Ishikawa (cell line): ENCODE results near the gene GALNT2.

Source experiments
- CEBPB ChIP-seq: IDR thresholded peaks from 2 replicates; pipeline ENCODE4 v1.6.1; 2012
- CREB1 ChIP-seq: IDR thresholded peaks from 2 replicates; pipeline ENCODE4 v1.6.1; 2012; ENCODE audit warnings: low read depth
- EGR1 ChIP-seq: IDR thresholded peaks from 2 replicates; pipeline ENCODE4 v1.6.1; 2012
- EP300 ChIP-seq: IDR thresholded peaks from 2 replicates; pipeline ENCODE4 v1.6.1; 2012; ENCODE audit warnings: borderline replicate concordance
- FOXM1 ChIP-seq: IDR thresholded peaks from 2 replicates; pipeline ENCODE4 v1.6.1; 2012; ENCODE audit warnings: low read depth, borderline replicate concordance
- RAD21 ChIP-seq: IDR thresholded peaks from 2 replicates; pipeline ENCODE4 v1.6.1; 2012; ENCODE audit warnings: low read depth
- TAF1 ChIP-seq: IDR thresholded peaks from 2 replicates; pipeline ENCODE4 v1.6.1; 2012; ENCODE audit warnings: low read depth, mild to moderate bottlenecking
- TCF12 ChIP-seq: IDR thresholded peaks from 2 replicates; pipeline ENCODE4 v1.6.1; 2012; ENCODE audit warnings: low read depth
- TEAD4 ChIP-seq: IDR thresholded peaks from 2 replicates; pipeline ENCODE4 v1.6.1; 2012
- YY1 ChIP-seq: IDR thresholded peaks from 2 replicates; pipeline ENCODE4 v1.6.1; 2012; ENCODE audit warnings: low read depth
- TF ChIP-seq, protein P1 (sequence below): IDR thresholded peaks from 2 replicates; pipeline ENCODE4 v1.6.1; 2012
- TF ChIP-seq, protein P2 (sequence below): IDR thresholded peaks from 2 replicates; pipeline ENCODE4 v1.6.1; 2012; ENCODE audit warnings: low read depth, mild to moderate bottlenecking

DNA sequence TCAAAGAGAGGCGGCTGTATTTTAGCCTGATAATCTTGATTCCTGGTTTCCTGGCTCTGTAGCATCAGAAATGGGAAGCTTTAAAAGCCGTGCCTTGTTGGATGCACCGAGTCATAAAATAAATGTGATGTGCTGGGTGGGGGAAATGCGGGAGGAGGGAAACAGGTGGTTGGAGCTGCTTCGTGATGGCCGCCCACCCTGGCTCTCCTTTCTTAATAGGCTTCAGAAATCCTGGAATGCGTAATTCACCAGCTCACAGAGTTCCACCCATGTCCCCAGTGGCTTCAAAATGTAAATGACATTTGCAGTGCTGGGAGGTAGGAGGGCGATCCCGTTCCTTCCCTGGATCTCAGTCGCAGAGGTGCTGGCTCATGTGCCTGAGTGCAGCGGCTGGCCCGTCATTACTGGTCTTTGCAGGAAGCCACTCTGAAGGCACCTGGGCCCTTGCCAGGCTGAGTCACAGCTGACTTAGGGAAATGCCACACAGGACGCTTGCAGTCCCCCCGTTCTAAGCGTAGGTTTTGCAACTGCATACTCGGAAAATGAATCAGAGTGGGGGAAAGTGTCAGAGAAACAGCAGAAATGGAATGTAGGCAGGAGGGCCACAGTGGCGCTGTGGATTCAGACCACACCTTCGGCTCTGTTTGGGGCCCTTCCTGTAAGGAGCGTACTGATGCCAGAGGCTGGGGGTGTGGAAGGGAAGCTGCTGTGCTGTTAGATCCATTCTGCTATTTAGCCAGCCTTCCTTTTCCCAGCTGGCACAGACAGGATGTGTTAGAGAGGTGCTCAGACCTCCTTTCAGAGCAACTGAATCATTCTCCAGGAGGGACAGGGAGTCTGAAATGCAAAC lies 37.6 kb downstream of the GALNT2 start:
- TF ChIP-seq TAF1 (0 out of 2 replicates have a peak, but pooled peaks have one; percentile 41), CREB1 (no peak), TEAD4 (peak; percentile 95), EP300 (peak; percentile 81), YY1 (peak; percentile 14; the same call in 1 of the 2 replicates), FOXM1 (no peak), TCF12 (peak; percentile 84), RAD21 (0 out of 2 replicates have a peak, but pooled peaks have one; percentile 12), CEBPB (peak; percentile 97), EGR1 (no peak)
- TF ChIP-seq, protein P1, sequence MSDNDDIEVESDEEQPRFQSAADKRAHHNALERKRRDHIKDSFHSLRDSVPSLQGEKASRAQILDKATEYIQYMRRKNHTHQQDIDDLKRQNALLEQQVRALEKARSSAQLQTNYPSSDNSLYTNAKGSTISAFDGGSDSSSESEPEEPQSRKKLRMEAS = peak; percentile 74
- TF ChIP-seq, protein P2, sequence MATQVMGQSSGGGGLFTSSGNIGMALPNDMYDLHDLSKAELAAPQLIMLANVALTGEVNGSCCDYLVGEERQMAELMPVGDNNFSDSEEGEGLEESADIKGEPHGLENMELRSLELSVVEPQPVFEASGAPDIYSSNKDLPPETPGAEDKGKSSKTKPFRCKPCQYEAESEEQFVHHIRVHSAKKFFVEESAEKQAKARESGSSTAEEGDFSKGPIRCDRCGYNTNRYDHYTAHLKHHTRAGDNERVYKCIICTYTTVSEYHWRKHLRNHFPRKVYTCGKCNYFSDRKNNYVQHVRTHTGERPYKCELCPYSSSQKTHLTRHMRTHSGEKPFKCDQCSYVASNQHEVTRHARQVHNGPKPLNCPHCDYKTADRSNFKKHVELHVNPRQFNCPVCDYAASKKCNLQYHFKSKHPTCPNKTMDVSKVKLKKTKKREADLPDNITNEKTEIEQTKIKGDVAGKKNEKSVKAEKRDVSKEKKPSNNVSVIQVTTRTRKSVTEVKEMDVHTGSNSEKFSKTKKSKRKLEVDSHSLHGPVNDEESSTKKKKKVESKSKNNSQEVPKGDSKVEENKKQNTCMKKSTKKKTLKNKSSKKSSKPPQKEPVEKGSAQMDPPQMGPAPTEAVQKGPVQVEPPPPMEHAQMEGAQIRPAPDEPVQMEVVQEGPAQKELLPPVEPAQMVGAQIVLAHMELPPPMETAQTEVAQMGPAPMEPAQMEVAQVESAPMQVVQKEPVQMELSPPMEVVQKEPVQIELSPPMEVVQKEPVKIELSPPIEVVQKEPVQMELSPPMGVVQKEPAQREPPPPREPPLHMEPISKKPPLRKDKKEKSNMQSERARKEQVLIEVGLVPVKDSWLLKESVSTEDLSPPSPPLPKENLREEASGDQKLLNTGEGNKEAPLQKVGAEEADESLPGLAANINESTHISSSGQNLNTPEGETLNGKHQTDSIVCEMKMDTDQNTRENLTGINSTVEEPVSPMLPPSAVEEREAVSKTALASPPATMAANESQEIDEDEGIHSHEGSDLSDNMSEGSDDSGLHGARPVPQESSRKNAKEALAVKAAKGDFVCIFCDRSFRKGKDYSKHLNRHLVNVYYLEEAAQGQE = no peak
